GM03348 (cell line): ENCODE data around the gene OR4D5.

Experiments
- DNase-seq: peaks from one replicate; pipeline ENCODE4 v3.0.0; 2012; ENCODE audit warnings: low spot score

The OR4D5 gene

DNA sequence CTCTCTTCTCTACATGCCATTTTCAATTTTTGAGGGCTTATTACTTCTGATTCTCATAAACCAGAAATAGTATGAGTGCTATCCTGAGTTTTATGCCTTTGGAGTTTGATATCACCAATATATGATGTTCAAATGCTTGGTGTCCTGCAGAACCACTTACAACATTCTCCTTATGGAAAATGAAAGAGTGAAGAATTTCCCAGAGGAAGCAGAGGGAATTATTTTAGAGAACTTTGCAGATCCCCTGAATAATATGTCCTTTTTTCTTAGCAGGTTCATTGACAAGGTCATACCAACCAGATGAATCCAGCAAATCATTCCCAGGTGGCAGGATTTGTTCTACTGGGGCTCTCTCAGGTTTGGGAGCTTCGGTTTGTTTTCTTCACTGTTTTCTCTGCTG is at the start of gene OR4D5:
Gene OR4D5, plus strand, starts transcription at position 301 of the 400 bp plus-strand sequence. Its CDS starts 0 bp downstream, at position 301.
- no peak for DNase-seq

DNA sequence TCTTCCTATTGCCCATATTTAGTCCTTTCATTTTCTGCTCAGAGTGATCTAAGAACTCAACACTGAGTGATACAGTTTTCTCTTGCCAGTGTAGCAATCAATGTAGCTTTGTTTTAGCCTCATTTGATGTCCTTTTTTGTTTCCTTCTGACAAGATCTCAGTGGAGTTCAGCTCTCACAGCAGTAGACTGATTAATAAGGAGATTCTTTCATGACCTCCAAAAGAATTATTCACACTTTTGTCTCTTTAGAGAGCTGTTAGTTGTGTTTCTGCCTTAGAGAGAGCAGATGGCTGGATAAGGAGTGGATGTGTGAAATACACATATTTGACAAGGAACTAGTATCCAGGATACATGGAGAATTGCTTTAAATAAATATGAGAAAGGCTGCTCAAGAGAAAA is 47.4 kb upstream of the OR4D5 start:
- no peak for DNase-seq

DNA sequence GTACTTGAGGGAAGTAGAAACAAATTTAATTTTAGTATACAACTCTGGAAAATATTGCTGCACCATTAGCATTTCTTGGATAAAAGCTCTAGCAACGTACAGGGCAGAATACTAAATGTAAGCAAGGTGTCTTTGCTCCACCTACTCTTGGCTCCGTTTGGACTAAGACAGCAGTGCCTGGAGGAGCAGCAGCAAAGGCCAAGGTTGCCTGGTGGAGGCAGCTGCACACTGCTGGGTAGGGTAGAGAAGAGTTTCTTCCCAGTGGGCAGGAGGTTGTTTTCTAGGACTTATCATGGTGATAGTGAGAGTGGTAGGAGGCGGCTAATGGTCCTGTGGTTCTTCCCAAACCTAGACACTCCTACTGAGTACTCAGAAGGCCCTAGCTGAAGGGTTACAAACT is 39.6 kb upstream of the OR4D5 start:
- DNase-seq, result no peak

DNA sequence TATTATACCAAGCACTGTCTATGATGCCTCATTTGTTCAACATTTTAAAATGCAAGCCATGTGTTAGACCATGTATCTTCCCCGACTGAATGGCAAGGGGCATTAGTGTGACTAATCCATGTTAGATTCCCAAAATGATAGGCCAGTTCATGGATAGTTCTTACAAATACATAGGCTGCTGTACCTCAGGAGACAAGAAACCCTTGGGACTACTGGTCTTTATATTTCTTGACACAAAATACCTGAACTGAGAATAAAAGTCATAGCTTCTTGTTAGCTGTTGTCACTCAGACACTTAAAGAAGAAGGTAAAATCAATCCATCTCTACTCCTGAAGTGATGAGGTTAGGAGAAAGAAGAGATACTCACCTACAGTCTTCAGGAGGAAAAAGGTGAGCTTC is 37.5 kb upstream of the OR4D5 start, which contains the start of gene OR8D4:
Gene OR8D4, plus strand, starts transcription at position 301 of the 400 bp plus-strand sequence. CDS start 4,265 bp downstream, outside the sequence.
- DNase-seq, result no peak

DNA sequence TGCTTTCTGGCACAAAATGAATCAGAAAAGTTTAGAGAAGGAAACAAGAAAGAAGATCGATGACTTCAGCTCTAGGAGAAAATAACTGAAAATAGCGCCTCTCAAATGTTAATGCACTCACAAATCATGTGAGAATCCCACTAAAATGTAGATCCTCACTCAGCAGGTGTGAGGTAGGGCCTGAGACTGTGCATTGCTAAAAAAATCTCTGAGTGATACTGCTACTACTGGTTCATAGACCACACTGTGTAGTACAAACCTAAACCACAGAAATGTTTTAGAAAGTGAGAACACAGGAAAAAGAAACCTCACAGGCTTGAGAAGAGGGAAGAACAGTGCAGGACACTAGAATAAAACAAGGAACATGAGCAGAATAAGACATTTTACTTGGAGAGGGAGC is 35.5 kb upstream of the OR4D5 start:
- DNase-seq, result no peak

DNA sequence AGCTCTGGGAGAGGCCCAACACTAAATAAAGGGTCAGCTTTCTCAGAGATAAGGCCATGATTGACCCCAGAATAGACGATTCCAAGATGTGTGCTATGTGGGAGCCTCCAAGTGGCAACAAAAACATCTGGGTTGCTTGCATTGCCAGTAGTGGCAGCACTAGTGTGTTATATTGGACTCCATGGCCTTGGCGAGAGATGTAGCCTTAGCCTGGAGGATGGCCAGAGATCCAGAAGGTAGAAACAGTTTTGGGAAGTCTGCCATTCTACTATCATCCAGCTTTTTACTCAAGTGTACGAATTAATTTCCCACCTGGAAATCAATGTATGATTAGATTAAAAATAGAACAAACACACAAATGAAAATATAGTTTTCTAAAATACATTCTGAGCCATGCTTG is 34.5 kb upstream of the OR4D5 start:
- no peak for DNase-seq

DNA sequence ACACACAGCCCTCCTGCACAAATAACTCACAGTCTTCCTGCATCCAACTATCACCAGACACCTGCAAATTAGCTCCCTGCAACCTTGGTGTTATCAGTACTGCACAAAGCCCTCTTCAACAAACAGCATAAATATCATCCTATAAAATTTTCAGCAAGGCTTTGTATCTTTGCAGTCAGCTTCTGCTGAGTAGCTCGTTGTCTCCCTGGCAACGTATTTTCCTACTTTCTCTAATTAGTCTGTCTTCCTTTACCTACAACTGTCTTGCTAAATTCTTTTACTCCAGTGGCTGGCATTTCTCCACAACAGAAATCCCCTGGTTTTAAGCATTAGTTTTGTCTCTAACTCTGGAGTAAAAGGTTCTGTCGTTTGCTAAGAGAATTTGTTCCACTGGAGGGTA is 33.6 kb upstream of the OR4D5 start:
- no peak for DNase-seq

DNA sequence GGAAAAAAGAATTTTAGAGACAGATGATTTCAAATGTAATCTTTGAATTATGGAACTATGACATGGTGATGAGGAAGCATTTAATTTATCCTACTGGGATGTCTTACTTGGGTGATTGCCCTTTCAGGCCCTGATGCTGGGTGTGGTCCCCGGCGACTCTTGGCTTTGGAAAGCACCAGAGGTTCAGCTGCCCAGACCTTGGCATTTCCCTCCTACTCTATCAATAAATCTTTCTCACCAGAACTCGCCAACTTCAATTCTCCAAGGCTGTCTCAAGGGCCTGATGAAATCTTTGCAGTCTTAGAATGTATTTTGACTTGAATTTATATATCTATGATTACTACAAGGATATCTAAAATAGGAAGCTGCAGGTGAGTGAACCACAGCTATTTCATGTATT is 18.5 kb upstream of the OR4D5 start:
- no peak for DNase-seq

DNA sequence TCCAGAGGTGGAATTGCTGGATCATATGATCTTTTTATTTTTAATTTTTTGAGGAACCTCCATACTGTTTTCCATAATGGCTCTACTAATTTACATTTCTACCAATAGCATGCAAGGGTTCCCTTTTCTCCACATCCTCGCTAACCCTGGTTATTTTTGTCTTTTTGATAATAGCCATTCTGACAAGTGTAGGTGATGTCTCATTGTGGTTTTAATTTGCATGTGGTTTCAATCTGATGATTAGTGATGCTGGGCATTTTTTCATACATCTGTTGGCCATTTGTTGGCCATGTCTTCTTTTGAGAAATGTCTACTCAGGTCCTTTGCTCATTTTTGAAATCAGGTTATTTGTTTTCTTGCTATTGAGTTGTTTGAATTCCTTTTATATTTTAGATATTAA is 15.4 kb upstream of the OR4D5 start:
- DNase-seq, result no peak

DNA sequence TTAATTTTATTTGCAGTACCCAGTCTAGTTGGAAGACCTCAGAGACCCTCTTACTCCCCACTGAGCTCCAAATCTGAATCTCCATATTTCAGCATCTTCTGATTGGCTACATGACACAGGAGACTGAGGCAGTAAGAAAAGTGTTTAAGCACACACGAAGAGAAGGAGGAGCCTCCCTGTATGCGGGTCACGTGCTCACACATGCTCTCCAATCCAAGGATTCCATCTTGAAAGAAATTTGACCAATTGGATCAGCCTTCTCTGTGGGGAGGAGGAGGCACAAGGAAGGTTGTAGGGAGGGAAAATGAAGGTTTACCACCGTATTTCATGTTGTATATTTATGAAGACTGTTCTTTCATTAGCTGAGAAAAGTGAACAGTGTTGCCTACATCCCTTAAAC is 3.0 kb downstream of the OR4D5 start:
- no peak for DNase-seq

DNA sequence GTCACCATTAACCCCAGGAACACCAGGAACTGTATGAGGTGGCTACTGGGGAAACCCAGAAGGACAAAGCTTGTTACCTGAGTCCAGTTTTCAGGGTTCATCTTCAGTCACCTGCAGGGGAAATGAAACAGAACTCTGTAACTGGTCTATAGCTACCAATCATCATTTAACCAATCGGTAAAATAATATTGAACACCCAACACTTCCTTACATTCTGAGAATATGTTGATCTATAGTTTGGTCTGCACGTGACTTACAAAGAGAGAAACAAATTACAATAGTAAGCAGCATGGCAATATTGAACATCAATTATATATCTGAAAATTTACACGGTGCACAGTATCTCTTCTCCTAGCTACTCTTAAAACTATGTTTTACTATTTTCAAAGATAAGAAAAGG is 4.3 kb downstream of the OR4D5 start, which contains the start of gene OR6T1:
Gene OR6T1, minus strand, starts transcription at position 101 of the 400 bp plus-strand sequence. Its CDS starts 0 bp downstream, at position 101.
- DNase-seq, result no peak

DNA sequence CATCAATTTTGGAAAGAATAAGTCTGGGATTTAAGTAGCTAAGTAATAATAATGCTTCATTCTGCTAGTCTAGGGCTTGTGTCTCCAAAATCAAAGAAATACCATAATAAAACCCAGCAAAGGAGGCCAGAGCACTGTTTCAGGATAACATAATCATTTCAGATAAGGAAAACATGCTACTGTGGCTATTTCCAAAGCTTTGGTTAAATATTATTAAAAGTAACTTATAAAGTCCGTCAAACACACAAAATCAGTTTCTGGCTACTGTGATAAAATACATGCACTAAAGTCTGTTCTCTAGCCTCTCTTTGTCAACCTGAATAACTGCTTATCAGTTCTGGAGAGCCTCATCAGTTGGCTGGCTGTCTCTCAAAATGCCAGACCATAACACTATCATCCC is 5.7 kb downstream of the OR4D5 start:
- no peak for DNase-seq

DNA sequence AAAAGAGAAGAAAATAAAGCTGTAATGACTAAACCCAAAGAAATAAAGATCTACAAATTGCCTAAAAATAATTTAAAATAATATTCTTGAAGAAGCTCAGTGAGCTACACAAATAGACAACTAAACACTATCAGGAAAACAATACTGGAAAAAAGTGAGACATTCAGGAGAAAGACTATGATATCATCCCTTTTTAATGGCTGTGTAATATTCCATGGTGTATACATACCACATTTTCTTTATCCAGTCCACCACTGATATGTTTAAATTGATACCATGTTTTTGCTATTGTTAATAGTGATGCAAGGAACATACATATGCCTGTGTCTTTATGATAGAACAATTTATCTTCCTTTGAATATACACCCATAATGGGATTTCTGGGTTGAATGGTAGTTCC is 17.3 kb downstream of the OR4D5 start:
- DNase-seq, result no peak

DNA sequence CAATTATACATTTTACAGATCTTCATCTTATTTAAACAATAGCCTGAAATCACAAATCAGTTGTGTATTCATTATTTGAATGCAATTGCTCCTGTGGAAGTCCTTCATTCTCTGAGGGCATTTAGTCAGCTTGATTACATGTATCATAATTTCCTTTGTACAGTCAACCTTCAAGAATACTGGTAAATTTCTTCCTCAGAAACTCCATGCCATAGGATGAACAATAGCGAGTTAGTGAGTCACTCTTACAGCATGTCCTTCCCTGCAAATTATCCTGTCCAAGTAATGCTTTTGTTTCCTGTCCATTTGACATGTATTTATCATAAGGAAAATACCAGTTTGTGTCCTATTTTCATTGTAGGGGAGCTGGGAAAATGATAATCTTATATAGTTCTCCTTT is 34.4 kb downstream of the OR4D5 start:
- peak; percentile 48 for DNase-seq

DNA sequence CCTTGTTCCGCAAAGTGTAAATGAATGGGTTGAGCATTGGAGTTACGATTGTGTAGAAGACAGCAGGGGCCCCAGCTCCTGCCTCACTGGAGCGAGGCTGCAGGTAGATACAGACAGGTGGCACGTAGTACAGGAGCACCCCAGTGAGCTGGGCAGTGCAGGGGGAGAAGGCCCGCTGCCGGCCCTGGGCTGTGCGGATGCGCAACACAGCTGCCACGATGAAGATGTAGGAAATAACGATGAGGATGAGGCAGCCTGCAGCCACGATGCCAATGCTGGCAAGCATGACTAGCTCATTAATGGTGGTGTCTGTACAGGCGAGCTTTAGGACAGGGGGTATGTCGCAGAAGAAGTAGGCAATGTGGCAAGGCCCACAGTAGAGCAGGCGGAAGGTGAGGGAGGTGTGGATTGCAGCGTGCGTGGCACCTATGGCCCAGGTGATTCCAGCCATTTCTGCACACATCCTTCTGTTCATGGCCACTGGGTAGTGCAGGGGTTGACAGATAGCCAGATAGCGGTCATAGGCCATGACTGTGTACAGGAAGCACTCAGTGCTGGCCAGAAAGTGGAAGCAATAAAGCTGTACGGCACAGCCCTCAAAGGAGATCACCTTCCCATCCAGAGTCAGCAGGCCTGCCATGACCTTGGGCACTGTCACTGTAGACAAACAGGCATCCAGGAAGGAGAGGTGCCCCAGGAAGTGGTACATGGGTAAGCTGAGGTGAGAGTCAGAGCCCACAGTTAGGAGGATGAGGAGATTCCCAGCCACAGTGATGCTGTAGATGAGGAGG is 37.5 kb downstream of the OR4D5 start:
- no peak for DNase-seq

DNA sequence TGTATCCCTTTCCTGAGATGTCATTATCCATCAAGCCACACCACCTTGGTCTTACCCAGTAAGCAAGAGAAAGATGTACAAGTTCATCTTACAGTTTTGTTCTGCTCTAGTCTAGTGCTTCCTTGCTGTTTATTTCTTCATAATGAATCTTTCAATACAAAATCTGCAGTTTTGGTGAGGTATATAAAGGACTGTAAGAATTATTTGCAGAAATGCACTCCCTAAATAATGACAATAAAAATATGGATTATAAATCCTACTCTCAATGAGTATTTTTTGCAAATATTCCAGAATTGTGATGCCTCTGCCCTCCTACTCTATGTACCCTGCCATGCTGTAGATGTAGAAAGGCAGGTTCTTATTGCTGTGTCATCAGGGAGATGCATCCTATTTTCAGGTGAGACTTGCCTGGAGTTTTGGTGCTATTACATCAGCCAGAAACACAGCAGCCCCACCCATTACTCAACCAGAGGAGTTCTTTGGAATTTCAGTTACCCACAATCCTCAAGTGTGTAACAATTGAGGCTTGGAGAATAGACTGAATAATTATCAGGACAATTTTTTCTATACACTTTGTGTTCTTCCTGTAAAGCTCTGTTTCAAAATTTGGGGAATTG is 38.4 kb downstream of the OR4D5 start, which contains the start of gene OR10S1:
Gene OR10S1, minus strand, starts transcription at position 51 of the 617 bp plus-strand sequence. CDS start 117 bp downstream, outside the sequence.
- no peak for DNase-seq

DNA sequence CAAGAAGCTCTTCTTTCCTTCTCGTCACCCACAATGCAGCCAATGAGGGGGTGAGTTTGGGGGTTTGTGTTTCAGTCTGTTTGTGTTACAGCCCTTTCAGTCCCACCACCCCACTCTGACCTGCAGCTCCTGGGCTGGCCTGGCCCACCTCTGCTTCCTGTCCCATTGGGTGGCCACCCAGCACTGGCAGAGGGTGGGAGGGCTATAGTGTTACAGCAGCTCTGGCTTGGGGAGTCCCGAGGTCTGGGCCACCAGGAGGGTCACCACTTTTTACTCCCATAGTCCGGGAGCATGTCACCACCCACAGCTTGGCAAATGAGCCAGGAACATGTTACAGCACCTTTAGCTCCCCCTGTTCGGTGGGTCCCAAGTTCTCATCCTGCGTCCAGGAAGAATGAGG is 39.9 kb downstream of the OR4D5 start:
- DNase-seq, result no peak
